GM23248 (cell line): Measurements from ENCODE around the gene SPATA24.

Source experiments
- EZH2 ChIP-seq: fragments of 200-600 bp; sonication (generic); IDR thresholded peaks from 2 replicates; pipeline ENCODE4 v1.6.1; 2018; ENCODE audit warnings: antibody characterized with exemption, mild to moderate bottlenecking; ENCODE audit not compliant: insufficient read depth, poor library complexity, severe bottlenecking
- EZH2phosphoT487 ChIP-seq: fragments of 200-600 bp; sonication (generic); IDR thresholded peaks from 2 replicates; pipeline ENCODE4 v1.6.1; 2018; ENCODE audit warnings: antibody characterized with exemption, moderate library complexity, mild to moderate bottlenecking, low read depth; ENCODE audit not compliant: insufficient read depth

DNA sequence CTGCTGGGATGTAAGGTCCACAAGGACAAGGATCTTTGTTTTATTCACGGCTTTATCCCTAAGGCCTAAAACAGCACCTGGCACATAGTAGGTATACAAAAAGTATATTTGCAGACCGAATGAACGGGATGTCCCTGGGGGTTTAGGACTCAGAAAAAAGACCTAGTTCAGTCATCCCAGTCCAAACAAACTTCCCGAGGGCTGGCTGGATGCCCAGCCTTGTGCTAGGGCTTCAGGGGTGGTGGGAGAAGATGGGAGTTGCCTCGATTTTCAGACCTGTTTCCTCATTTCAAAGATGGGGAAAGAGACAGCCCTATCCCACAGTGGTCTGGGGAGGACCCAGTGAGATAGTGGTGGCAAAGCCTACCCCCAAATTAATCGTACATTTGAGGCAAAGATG, 6.0 kb downstream of the SPATA24 start:
- TF ChIP-seq EZH2 (no peak), EZH2phosphoT487 (no peak)
